ENCODE results near the gene SLC16A9.
"Not testable (repeated sequence)": the region's sequence is repeated elsewhere in the genome, so short reads cannot be mapped to it uniquely, and the experiment has no call there.

The SLC16A9 gene

GRCh38 chr10:59748834-59749233 lies 39.2 kb upstream of the SLC16A9 start:
- POLR2A ChIA-PET, result no interaction called here
- TF ChIP-seq CTCF (IDR thresholded peaks at IDR 0.05; ENCODE audit: control extremely low read depth, extremely low read depth, low read depth, missing control alignments), result no peak
- CTCF ChIA-PET, result interaction anchor here (1.5 kb wide), 1 partner anchor 123 kb away, joined by 4 read pairs; no protein-coding TSS in a partner anchor
- no peak for DNase-seq (ENCODE audit: extremely low spot score)

- TF ChIP-seq CTCF (IDR thresholded peaks at IDR 0.05; ENCODE audit: control extremely low read depth, extremely low read depth, low read depth, missing control alignments), result no peak
- ChIA-PET CTCF (interaction anchor here (1.1 kb wide), 1 partner anchor 122 kb away, joined by 4 read pairs; no protein-coding TSS in a partner anchor), POLR2A (no interaction called here)
- DNase-seq (ENCODE audit: extremely low spot score), result no peak
Observed at GRCh38 chr10:59745163-59745650, 35.6 kb upstream of the SLC16A9 start.

- CTCF ChIA-PET; DNase-seq (ENCODE audit: extremely low spot score); POLR2A ChIA-PET: not testable (repeated sequence)
Observed at GRCh38 chr10:59744762-59745161, 35.1 kb upstream of the SLC16A9 start.

GRCh38 chr10:59744156-59744555 lies 34.5 kb upstream of the SLC16A9 start:
- CTCF ChIA-PET; DNase-seq (ENCODE audit: extremely low spot score); POLR2A ChIA-PET: not testable (repeated sequence)

GRCh38 chr10:59741583-59741982 lies 31.9 kb upstream of the SLC16A9 start:
- POLR2A ChIA-PET, result no interaction called here
- DNase-seq (ENCODE audit: extremely low spot score), result no peak
- CTCF ChIA-PET, result interaction anchor here (0.8 to 1.9 kb wide), 2 partner anchors 18 to 33 kb away, joined by 3 to 6 read pairs; partner anchors contain the start of gene SLC16A9
- TF ChIP-seq CTCF (IDR thresholded peaks at IDR 0.05; ENCODE audit: control extremely low read depth, extremely low read depth, low read depth, missing control alignments), result no peak

GRCh38 chr10:59741048-59741447 lies 31.4 kb upstream of the SLC16A9 start:
- CTCF ChIA-PET, result interaction anchor here (1.9 kb wide), 1 partner anchor 32 kb away, joined by 6 read pairs; the partner anchor contains the start of gene SLC16A9

GRCh38 chr10:59736749-59737148 lies 27.1 kb upstream of the SLC16A9 start:
- ChIA-PET POLR2A (no interaction called here), CTCF (no interaction called here)
- no peak for DNase-seq (ENCODE audit: extremely low spot score)
- no peak for TF ChIP-seq CTCF (IDR thresholded peaks at IDR 0.05; ENCODE audit: control extremely low read depth, extremely low read depth, low read depth, missing control alignments)

More at GRCh38 chr10:59741048-59741447, 31.4 kb upstream of the SLC16A9 start:
- TF ChIP-seq CTCF (IDR thresholded peaks at IDR 0.05; ENCODE audit: control extremely low read depth, extremely low read depth, low read depth, missing control alignments), result no peak
- DNase-seq (ENCODE audit: extremely low spot score), result no peak
- POLR2A ChIA-PET, result no interaction called here

GRCh38 chr10:59735296-59735695 lies 25.6 kb upstream of the SLC16A9 start:
- CTCF ChIA-PET, result interaction anchor here (1.3 to 2.1 kb wide), 2 partner anchors 11 to 33 kb away, joined by 4 to 6 read pairs; no protein-coding TSS in a partner anchor
- DNase-seq (ENCODE audit: extremely low spot score), result no peak
- POLR2A ChIA-PET, result no interaction called here
- TF ChIP-seq CTCF (IDR thresholded peaks at IDR 0.05; ENCODE audit: control extremely low read depth, extremely low read depth, low read depth, missing control alignments), result no peak

All from GM10248 (cell line).